ENCODE measurements around the gene ABCA2.

ABCA2 gene

DNA sequence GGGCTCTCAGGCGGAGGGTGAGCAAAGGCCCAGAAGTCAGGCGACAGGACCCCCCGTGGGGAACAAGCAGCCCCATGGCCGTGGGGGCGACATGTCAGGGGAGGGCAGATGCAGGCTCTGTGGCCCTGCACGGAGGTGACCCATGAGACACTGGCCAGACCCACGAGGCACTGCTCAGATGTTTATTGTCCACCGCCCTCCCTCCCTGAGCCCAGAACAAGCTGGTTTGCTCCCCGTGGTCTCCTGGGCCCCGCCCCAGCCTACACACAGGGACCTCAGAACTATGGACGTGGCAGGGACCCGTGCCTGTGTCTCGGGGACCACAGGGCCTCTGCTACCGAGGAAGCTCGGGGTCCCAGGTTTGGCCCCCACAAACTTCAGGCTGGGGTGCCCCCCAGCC lies 2.0 kb upstream of the ABCA2 start:
- DNase-seq (ENCODE audit: low read depth, low spot score) = no peak

DNA sequence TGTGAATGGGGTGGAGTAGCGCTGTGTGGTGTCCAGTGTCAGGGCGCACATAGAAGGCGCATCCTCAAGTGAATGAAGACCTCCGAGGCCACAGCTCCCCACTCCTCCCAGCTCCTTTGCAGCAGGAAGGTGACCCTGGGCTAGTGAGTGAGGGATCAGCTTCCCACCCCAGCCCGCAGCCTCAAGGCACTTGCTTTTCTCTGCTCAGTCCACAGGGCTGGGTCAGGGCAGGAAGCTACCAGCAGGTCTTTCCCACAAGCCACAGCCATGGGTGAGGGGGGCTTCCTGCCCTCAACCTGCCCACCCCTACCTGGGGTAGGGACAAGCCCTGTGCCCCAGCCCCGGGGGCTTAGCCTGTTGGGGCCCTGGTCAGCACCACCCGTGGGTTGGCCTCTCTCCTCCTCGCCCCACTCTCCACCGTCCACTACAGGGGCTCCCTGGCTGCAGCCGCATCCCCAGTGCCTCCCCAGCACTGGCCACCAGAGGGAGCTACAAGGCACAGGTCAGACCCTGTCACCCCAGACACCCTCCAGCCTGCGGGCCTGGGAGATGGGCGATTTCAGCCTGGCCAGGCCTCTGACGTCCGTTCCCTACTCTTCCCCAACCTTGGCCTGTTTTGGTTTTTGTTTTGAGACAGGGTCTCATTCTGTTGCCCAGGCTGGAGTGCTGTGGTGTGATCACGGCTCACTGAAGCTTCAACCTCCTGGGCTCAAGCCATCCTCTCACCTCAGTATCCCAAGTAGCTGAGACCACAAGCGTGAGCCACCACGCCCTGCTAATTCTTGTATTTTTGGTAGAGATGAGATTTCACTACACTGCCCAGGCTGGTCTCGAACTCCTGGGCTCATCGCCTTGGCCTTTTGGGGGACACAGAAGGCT lies 1.3 kb upstream of the ABCA2 start:
- DNase-seq (ENCODE audit: low read depth, low spot score) = peak; percentile 54

GRCh38 chr9:137028263-137029057 lies 423 bp upstream of the ABCA2 start:
- DNase-seq (ENCODE audit: low read depth, low spot score) = no peak

DNA sequence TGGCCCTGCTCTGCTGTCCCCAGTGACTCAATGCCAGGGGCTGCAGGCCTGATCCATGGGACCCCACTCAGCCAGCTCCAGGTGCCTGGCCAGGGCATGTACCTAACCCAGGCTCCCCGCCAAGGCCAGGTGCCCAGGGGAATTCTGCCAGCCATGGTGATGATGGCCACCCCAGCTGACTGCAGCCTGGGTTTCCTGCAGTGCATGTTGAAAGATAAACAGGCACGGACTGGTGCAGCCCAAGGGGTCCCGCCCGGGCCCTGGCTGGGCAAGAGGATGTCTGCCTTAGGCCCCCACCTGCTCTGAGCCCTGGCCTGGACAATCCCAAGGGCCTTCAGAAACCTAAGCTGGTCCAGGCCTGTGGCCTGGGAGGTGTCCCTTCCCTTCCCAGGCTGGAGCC lies 1.2 kb downstream of the ABCA2 start:
- no peak for DNase-seq (ENCODE audit: low read depth, low spot score)

GRCh38 chr9:137026384-137026783 lies 1.7 kb downstream of the ABCA2 start:
- no peak for DNase-seq (ENCODE audit: low read depth, low spot score)

DNA sequence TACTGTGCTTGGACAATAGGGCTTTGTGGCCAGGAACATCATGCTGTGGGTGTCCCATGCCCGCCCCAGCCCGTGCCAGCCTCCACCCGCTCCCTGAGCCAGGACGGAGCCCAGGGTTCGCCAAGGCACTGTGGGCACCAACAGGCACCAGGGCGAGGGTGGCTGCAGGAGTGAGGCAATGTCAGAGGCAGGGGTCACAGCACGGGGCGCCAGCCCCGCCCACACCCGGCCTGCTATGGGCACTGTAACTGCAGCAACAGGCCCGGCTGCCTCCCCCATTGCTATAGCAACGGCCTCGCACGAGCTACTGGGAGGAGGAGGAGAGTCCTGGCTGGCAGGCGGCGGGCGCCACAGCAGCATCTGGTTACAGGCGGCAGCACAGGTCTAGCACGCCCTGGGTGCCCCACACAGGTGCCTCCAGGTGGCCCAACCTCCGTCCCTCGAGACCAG lies 2.5 kb downstream of the ABCA2 start:
- no peak for DNase-seq (ENCODE audit: low read depth, low spot score)

- DNase-seq (ENCODE audit: low read depth, low spot score) = no peak
Measured at GRCh38 chr9:137023583-137023991, 4.5 kb downstream of the ABCA2 start.

GRCh38 chr9:137023157-137023556 lies 4.9 kb downstream of the ABCA2 start:
- DNase-seq (ENCODE audit: low read depth, low spot score) = no peak

DNA sequence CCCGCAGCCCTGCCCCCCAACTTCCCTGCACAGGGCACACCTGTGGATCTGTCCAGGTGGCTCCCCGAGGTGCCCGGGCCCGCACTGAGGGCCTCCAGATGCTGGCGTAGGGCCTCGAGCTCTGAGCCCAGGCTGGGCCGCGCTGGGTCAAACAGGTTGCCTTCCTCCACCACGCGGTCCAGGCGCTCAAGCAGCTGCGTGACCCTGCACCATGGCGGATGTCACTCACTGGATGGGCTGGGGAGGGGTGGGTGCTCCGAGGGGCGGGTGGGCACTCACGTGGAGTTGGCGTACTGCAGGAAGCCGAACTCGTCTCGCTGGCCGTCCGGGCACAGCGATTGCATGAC lies 5.4 kb downstream of the ABCA2 start:
- no peak for DNase-seq (ENCODE audit: low read depth, low spot score)

DNA sequence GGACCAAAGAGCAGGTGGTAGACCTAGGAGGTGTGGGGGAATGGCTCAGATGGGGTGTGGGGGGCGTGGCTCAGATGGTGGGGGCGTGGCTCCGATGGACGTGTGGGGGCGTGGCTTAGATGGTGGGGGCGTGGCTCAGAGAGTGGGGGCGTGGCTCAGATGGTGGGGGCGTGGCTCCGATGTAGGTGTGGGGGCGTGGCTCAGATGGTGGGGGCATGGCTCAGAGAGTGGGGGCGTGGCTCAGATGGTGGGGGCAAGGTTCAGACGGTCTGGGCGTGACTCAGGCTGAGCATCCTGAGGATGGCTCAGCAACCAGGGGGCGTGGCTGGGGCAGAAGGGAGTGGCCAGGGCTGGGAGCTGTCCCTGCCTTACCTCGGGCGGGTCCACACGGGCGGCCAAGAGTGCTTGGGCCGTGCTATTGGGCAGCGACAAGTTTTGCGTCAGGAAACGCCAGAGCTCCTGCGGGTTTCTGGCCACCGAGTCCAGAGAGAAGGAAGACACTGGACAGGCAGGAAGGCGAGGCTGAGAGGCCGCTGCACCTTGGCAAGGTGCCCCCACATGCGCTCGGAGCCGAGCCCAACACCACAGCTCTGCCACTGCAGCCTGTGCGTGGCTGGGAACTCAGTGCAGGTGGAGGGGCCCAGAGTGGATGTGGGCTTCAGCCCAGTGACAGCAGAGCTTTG lies 5.9 kb downstream of the ABCA2 start:
- DNase-seq (ENCODE audit: low read depth, low spot score) = no peak

- no peak for DNase-seq (ENCODE audit: low read depth, low spot score)
Measured at GRCh38 chr9:137021568-137021978, 6.5 kb downstream of the ABCA2 start.

GRCh38 chr9:137020771-137021567 lies 7.1 kb downstream of the ABCA2 start:
- no peak for DNase-seq (ENCODE audit: low read depth, low spot score)

DNA sequence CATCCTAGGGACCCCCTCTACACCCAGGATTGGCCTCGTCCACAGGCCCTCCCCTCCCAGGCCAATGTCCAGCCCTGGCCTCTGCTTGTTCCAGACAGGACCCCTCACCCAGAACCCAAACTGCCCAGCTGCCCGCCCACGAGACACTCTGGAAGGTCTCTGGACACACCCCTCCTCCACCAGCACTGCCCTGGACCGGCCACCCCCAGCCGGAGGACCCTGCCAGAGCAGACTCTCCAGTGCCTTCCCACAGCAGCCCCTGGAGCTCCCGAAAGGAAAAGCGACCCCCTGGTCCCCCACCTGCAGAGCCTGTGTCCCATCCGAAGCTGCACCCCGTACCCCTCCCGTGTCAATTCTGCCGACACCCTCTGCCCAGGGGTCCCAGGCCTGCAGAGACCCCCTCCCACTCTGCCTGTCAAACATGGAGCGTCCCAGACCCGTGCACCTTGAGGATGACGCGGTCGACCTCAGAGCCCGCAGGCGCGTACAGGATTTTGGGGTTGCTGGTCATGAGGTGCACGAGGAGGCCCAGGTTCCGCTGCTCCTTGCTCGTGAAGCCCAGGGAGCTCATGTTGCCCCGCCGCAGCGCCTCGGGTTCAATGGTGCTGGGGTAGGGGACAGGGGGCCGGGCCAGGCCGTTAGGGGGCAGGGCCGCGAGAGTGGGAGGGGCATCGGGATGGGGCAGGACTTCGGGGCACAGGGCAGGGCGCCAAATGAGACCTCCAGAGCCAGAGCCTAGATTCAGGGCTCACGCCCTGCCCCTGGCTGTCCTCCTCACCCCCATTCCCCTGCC lies 8.0 kb downstream of the ABCA2 start:
- no peak for DNase-seq (ENCODE audit: low read depth, low spot score)

GRCh38 chr9:137018761-137019559 lies 9.1 kb downstream of the ABCA2 start:
- DNase-seq (ENCODE audit: low read depth, low spot score) = no peak

GRCh38 chr9:137017791-137018497 lies 10.1 kb downstream of the ABCA2 start:
- DNase-seq (ENCODE audit: low read depth, low spot score) = no peak

DNA sequence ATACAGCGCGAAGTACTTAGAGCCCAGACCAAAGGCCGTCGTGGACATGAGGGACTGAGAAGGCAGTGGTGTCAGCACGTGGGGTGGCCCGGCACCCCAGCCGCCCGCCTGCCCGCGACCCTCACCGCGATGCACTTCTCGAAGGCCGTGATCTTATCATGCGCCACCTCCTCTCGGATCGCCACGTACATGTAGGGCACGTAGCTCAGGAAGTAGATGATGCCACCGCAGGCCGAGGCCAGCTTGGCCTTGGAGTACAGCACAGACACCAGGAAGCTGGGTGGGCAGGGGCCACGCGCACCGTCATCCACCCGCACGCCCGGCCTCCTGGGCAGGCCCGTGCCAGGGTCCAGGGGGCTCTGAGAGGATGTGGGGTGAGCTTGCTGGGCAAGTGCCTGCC lies 11.0 kb downstream of the ABCA2 start:
- no peak for DNase-seq (ENCODE audit: low read depth, low spot score)

DNA sequence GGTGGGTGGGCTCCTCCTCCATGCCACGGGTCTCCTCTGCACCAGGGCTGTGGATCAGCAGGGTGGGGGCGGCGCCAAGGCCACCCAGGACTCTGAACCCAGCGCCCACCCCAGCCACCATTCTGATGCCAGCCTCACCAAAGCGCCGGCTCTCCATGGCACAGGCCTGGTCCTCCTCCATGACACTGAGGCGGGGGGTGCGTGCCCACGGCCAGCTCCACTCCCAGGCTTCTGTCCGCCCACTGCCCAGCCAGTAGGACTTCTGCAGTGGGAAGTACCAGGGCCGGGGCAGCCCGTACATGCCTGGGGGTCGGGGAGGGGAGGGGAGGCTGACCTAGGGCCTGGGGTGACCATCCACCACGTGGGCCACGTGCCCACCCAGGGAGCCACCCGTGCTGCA lies 11.6 kb downstream of the ABCA2 start:
- no peak for DNase-seq (ENCODE audit: low read depth, low spot score)

DNA sequence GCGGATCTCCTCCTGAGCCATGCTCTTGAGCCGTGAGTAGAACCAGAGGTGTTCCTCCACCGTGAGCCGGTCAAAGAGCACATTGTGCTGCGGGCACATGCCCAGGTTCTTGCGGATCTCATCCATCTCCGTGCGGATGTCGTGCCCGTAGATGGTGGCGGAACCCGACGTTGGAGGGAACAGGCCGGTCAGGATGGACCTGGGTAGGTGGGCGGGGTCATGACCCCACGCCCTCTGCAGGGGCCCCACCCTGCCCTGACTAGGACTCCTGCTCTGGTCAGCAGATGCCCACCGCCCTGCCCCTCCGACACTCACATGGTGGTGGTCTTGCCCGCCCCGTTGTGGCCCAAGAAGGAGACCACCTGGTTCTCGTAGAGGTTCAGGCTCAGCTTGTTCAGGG lies 12.1 kb downstream of the ABCA2 start:
- DNase-seq (ENCODE audit: low read depth, low spot score) = no peak

DNA sequence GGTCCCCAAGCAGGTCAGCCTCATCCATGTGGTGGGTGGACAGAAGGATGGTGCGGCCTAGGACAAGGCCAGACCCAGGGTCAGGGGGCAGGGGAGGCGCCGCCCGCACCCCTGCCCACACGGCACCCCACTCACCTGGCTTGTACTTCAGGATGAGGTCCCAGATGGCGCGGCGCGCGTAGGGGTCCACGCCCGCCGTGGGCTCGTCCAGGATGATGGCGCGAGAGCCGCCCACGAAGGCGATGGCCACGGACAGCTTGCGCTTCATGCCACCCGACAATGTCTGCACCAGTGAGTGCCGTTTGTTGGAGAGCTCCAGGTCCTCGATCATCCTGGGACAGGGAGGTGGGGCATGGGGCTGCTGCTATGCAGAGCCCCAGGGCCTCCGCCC lies 12.5 kb downstream of the ABCA2 start:
- no peak for DNase-seq (ENCODE audit: low read depth, low spot score)
